ENCODE data around the gene C1R.

C1R gene

GRCh38 chr12:7065073-7065623 is 27.1 kb downstream of the C1R start:
- no peak for TF ChIP-seq CTCF (IDR thresholded peaks at IDR 0.05)
- Histone ChIP-seq H3K9me3 (no peaks in the 10 kb centered on the region), H3K4me1 (ENCODE audit: control insufficient read depth in 1 of 2, insufficient read depth in 1 of 2, low read depth in 1 of 2, low read length in 1 of 2) (no peaks in the 10 kb centered on the region), H3K27me3 (peaks cover 14% of the 10 kb centered on the region), H3K27ac (no peak overlapping the region), H3K4me3 (ENCODE audit: low read depth in 1 of 2, low read length in 1 of 2) (no peak overlapping the region), H3K36me3 (no peaks in the 10 kb centered on the region)

GRCh38 chr12:7064516-7064915 is 27.7 kb downstream of the C1R start:
- peaks cover 14% of the 10 kb centered on the region for H3K27me3 ChIP-seq

GRCh38 chr12:7061596-7061995 is 30.6 kb downstream of the C1R start:
- no peak for TF ChIP-seq CTCF (IDR thresholded peaks at IDR 0.05)
- no peaks in the 10 kb centered on the region for H3K9me3 ChIP-seq
- no peak overlapping the region for H3K27ac ChIP-seq
- peaks cover 14% of the 10 kb centered on the region for H3K27me3 ChIP-seq
- no peaks in the 10 kb centered on the region for H3K4me1 ChIP-seq (ENCODE audit: control insufficient read depth in 1 of 2, insufficient read depth in 1 of 2, low read depth in 1 of 2, low read length in 1 of 2)
- no peak overlapping the region for H3K4me3 ChIP-seq (ENCODE audit: low read depth in 1 of 2, low read length in 1 of 2)
- H3K36me3 ChIP-seq, result no peaks in the 10 kb centered on the region

More at GRCh38 chr12:7064516-7064915, 27.7 kb downstream of the C1R start:
- H3K27ac ChIP-seq, result no peak overlapping the region
- no peaks in the 10 kb centered on the region for H3K4me1 ChIP-seq (ENCODE audit: control insufficient read depth in 1 of 2, insufficient read depth in 1 of 2, low read depth in 1 of 2, low read length in 1 of 2)
- H3K4me3 ChIP-seq (ENCODE audit: low read depth in 1 of 2, low read length in 1 of 2), result no peak overlapping the region
- no peaks in the 10 kb centered on the region for H3K9me3 ChIP-seq
- no peaks in the 10 kb centered on the region for H3K36me3 ChIP-seq
- no peak for TF ChIP-seq CTCF (IDR thresholded peaks at IDR 0.05)

GRCh38 chr12:7061138-7061537 is 31.1 kb downstream of the C1R start:
- no peak overlapping the region for H3K4me3 ChIP-seq (ENCODE audit: low read depth in 1 of 2, low read length in 1 of 2)
- H3K36me3 ChIP-seq, result no peaks in the 10 kb centered on the region
- H3K27ac ChIP-seq, result no peak overlapping the region

GRCh38 chr12:7060353-7060954 is 31.8 kb downstream of the C1R start, which contains the start of gene C1S:
C1S (plus strand) TSS chr12:7060718; CDS start chr12:7061913, 1,195 bp downstream.
- H3K4me1 ChIP-seq (ENCODE audit: control insufficient read depth in 1 of 2, insufficient read depth in 1 of 2, low read depth in 1 of 2, low read length in 1 of 2), result no peaks in the 10 kb centered on the region
- no peaks in the 10 kb centered on the region for H3K9me3 ChIP-seq
- H3K36me3 ChIP-seq, result no peaks in the 10 kb centered on the region
- no peak within 1 kb of the TSS for H3K4me3 ChIP-seq (ENCODE audit: low read depth in 1 of 2, low read length in 1 of 2)
- peaks cover 14% of the 10 kb centered on the region for H3K27me3 ChIP-seq
- H3K27ac ChIP-seq, result no peak within 1 kb of the TSS
- no peak for TF ChIP-seq CTCF (IDR thresholded peaks at IDR 0.05)

More at GRCh38 chr12:7061138-7061537, 31.1 kb downstream of the C1R start:
- Histone ChIP-seq H3K4me1 (ENCODE audit: control insufficient read depth in 1 of 2, insufficient read depth in 1 of 2, low read depth in 1 of 2, low read length in 1 of 2) (no peaks in the 10 kb centered on the region), H3K27me3 (peaks cover 14% of the 10 kb centered on the region), H3K9me3 (no peaks in the 10 kb centered on the region)
- TF ChIP-seq CTCF (IDR thresholded peaks at IDR 0.05), result no peak

All from neutrophil (primary cell).